ENCODE results near the gene ST3GAL4.

ST3GAL4 gene

DNA sequence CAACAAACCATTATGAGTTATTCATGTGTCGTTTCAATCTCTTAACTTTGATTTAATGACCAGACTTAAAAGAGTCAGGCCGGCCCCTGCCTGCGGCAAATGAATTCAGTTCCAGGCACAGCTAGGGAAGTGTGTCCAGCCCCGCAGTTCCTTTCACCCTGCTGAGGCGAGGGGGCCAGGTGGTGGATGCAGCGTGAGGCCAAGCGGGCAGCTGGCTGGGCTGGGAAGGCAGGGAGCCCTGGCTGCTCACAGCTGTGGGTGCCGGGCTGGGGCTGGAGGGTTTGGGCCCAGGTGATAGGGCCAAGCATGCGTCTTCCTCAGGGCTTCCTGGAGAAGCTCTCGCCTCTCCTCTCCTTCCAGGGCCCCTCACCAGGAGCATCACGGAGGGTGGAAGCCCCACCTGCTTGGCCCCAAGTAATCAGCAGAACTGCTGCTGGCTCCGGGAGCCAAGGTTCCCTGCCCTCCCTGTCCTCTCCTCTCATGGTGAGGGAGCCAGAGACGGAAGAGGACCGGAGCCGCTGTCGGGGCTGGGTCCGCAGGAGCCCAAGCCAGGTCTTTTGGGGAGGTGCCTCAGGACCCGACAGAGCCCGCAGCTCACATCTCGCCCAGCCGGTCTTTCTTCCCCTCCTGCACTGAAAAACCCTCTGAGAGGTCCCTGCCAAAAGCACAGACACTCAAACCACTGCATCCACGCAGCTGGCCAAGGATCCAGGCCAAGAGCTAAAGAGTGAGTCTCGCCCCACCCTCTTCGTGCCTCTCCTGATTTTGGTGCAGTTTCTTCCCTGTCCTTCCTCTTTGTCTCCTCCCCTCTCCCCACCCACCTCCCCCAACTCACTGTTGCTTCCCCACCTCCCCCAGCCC lies 97.0 kb downstream of the ST3GAL4 start:
- no peak for DNase-seq (ENCODE audit: low read depth)

DNA sequence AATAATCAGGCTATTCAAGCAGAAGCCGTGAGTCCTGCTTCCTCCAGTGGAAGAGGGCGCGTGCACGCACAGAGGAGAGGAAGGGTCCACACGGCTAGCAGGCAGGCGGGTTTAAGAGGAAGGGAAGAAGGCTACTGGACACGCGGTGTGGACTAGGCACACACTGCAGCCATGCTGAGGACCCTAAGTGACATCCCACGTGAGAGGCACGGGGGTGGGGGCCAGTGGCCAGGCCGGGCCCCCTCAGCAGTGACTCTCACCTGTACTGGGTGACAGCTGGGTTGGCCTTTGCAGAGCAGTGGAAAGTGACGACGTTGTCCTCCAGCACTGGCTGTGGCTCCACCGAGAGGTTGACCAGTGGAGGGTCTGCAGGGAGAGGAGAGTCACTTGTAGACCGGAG lies 100.6 kb downstream of the ST3GAL4 start:
- DNase-seq (ENCODE audit: low read depth), result no peak

GRCh38 chr11:126456783-126457542 lies 101.5 kb downstream of the ST3GAL4 start:
- DNase-seq (ENCODE audit: low read depth), result no peak

DNA sequence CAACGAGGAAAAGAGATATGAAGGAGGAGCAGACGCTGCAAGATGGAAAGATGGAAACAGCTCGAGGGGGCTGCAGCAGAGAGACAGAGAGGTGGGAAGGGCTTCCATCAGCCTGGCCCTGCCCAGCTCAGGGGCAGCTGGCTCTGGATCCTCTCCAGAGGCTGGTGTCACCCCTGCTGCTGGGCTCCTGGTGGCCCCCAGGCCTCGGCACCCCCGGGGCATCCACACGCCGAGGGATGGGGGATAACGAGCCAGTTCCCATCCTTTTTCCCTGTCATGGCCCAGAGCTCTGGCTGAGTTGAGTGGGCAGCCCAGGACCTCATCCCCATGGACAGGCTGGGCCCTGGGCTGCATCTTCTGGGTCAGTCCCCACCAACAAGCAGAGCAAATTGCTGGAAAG lies 102.3 kb downstream of the ST3GAL4 start:
- DNase-seq (ENCODE audit: low read depth), result no peak

- DNase-seq (ENCODE audit: low read depth), result no peak
Observed at GRCh38 chr11:126459691-126460281, 104.3 kb downstream of the ST3GAL4 start.

DNA sequence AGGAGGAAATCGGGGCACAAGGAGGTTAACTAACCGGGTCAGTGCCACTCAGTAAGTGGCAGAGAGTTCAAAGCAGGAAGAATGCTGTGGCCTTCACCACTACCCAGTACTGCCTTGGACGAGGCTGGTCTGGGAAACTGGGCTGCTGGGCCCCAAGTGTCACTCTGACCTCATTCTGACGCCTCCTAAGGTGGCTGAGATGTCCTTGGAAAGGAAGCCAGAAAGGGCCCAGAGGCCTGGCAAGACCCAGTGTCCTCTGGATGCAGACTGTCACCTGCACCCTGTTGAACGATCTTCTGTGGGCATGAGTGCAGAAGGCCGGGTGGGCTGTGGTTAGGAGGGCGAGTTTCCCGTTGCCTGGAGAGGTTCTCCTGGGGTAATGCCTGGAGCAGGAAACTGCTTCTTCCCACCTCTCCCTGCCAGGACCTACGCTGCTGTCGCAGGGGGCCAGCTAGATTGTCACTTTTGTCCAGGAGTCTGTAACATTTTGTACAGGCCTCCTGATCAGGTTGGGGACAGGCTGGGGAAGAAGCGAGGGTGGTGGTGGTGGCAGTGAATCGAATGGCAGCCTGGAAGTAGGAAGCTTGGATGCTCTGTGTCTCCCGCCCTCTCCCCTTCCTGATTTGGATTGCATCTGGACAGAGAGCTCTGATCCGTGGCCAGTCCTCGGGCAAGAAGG lies 105.1 kb downstream of the ST3GAL4 start:
- DNase-seq (ENCODE audit: low read depth), result no peak

- no peak for DNase-seq (ENCODE audit: low read depth)
Observed at GRCh38 chr11:126461096-126461440, 105.6 kb downstream of the ST3GAL4 start.

- DNase-seq (ENCODE audit: low read depth), result no peak
Observed at GRCh38 chr11:126461996-126462395, 106.5 kb downstream of the ST3GAL4 start.

- DNase-seq (ENCODE audit: low read depth), result no peak
Observed at GRCh38 chr11:126462422-126462821, 106.9 kb downstream of the ST3GAL4 start.

All from stromal cell of bone marrow (primary cell).